Body of pancreas (tissue), 4 donors: Measurements from ENCODE around the gene WDR5. TPM values are rescaled to one million over a fixed set of nuclear protein-coding genes. Genes with fewer than 3 reads are reported as not detected.

ENCODE experiments used
- ATAC-seq: fragments of 150-250 bp; one replicate; pipeline ENCODE4 v1.9.1; 2016
- DNase-seq, 4 donors: peaks; one replicate each; pipeline ENCODE4 v3.0.0-alpha.2; 2019
- H3K27ac ChIP-seq, 4 donors: fragments of 200-600 bp; sonication (generic); 1 replicate in 3 of 4; 2 replicates in 1 of 4; pipeline versions ENCODE4 v1.5.1 to v1.6.1; 2016 to 2019; ENCODE audit warnings: mild to moderate bottlenecking in 1 of 4, mixed read lengths in 1 of 4, moderate library complexity in 1 of 4
- H3K27me3 ChIP-seq, 2 donors: fragments of 200-600 bp; sonication (generic); one replicate each; pipeline ENCODE4 v1.6.0; 2016; ENCODE audit warnings: mild to moderate bottlenecking in 1 of 2
- H3K36me3 ChIP-seq, 2 donors: fragments of 200-600 bp; sonication (generic); replicated peaks in 1 of 2; 2 replicates each; pipeline ENCODE4 v1.5.1; 2016; ENCODE audit warnings: low read depth in 2 of 2; ENCODE audit not compliant: insufficient read depth in 1 of 2
- H3K4me1 ChIP-seq: fragments of 200-600 bp; sonication (generic); one replicate; pipeline ENCODE4 v1.6.0; 2016
- H3K4me3 ChIP-seq, 2 donors: fragments of 200-600 bp; sonication (generic); 1 replicate in 1 of 2; 2 replicates in 1 of 2; pipeline ENCODE4 v1.5.1; 2016 to 2019
- H3K9me3 ChIP-seq, 3 donors: fragments of 200-600 bp; sonication (generic); 1 replicate in 2 of 3; 2 replicates in 1 of 3; pipeline ENCODE4 v1.5.1; 2016
- POLR2A ChIP-seq, 3 donors: fragments of 450-650 bp; IDR thresholded peaks; one replicate each; pipeline ENCODE4 v1.6.1; 2016; ENCODE audit warnings: antibody characterized with exemption in 3 of 3, mild to moderate bottlenecking in 2 of 3
- WGBS, 2 donors: methylation state at CpG; one replicate each; pipeline ENCODE4 v1.1.5; 2017; 5-methylcytosine and 5-hydroxymethylcytosine counted together
- intact Hi-C: fragments of 100-400 bp; cut with DNase I; formaldehyde crosslinking; loops from one replicate; pipeline ENCODE4 v1.15.1; 2023
- total RNA-seq, 2 donors: library from RNA; depleted of rRNA; stranded (reverse); fragments of >200 nt; gene quantifications; one replicate each; pipeline ENCODE4 v1.1.0, GENCODE V29; 2016
- TF ChIP-seq, protein P1 (sequence below), 7 experiments: fragments of 450-650 bp in 4 of 7; fragments of 200-600 bp in 3 of 7; sonication (generic) in 3 of 7; IDR thresholded peaks; one replicate each; pipeline ENCODE4 v1.5.1; 2016 to 2019; ENCODE audit warnings: antibody characterized with exemption in 7 of 7

WDR5 gene
- total RNA-seq, 2 donors from 2014 or later: 12.5 to 19.1 TPM

DNA sequence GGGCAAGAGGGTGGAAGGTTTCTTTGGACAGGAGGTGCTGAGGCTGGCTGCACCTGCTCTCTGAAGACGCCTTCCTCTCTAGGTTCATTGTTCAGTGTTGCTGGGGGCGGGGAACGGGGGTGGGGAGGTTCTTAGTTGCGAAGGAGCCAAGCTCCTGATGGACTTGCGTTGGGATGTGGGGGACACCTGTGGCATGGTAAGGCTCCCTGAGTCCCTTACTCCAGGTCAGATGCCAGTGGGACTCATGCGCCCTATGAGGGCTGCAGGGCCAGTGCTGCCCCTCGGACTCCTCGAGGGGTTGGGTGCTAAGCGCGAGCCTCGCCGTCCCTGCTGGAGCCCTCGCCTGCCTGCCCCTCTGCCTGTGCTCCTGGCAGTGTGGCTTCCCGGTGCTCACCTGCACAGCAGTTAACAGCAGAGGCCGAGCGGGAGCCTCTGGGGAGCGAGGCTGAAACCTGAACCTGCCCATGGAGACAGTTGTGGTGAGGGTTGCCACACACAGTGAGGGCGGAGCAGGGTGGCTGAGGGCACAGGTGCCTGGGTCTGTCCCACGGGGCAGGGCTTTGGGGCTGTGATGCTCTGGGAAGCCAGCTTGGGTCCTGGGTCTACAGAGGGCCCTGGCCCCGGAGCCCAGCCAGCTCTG is 23.0 kb downstream of the WDR5 start:
- intact Hi-C loops: no loop called here
- DNase-seq: no peak

DNA sequence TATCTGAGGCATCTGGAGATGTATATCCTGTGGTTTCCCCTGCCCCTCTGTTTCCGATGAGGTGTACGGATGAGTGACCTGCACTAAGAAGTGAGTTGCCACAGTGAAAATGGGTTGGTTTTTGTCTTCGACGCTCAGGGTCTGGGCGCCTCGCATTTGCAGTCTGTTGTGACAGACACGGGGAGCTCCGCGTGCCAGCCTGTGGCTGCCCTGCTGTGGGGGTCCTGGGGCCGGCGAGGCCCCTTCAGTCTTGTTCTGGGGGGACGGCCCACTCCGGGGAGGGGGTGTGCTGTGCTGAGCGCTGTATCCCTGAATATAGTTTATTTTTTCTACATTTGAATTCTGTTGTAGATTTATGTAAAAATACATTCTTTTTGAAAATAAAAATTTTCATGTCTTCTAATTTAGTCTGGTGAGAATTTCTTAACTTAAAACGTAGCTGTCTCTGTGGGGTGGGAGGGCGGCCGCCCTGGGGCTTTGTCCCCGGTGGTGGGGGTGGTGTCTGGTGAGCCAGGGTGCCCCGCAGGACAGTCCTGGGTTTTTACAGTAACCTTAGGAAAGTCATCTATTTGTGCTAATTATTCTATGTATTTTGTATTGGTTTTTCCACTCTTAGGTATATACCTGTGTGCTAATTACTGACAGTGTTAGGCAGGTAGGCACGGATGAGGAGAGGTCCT is 23.8 kb downstream of the WDR5 start:
- H3K9me3 ChIP-seq: no peaks in the 10 kb centered on the region
- intact Hi-C loops: no loop called here
- H3K27me3 ChIP-seq: no peaks in the 10 kb centered on the region
- peaks cover 6 to 31% of the 10 kb centered on the region in 2 donors for H3K36me3 ChIP-seq
- H3K27ac ChIP-seq: no peak overlapping the region
- TF ChIP-seq, protein P1, sequence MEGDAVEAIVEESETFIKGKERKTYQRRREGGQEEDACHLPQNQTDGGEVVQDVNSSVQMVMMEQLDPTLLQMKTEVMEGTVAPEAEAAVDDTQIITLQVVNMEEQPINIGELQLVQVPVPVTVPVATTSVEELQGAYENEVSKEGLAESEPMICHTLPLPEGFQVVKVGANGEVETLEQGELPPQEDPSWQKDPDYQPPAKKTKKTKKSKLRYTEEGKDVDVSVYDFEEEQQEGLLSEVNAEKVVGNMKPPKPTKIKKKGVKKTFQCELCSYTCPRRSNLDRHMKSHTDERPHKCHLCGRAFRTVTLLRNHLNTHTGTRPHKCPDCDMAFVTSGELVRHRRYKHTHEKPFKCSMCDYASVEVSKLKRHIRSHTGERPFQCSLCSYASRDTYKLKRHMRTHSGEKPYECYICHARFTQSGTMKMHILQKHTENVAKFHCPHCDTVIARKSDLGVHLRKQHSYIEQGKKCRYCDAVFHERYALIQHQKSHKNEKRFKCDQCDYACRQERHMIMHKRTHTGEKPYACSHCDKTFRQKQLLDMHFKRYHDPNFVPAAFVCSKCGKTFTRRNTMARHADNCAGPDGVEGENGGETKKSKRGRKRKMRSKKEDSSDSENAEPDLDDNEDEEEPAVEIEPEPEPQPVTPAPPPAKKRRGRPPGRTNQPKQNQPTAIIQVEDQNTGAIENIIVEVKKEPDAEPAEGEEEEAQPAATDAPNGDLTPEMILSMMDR (IDR thresholded peaks at IDR 0.05): no peak
- no peak for TF ChIP-seq POLR2A (IDR thresholded peaks at IDR 0.05)
- H3K4me1 ChIP-seq: no peaks in the 10 kb centered on the region
- DNase-seq (no peak), ATAC-seq (no peak)
- no peak overlapping the region for H3K4me3 ChIP-seq
- WGBS, 2 donors: 90 to 92% methylated on average over 20 of the region's 20 CpGs

More for the DNA sequence above, 23.0 kb downstream of the WDR5 start:
- ATAC-seq: no peak
- Histone ChIP-seq H3K9me3 (no peaks in the 10 kb centered on the region), H3K36me3 (peaks cover 6 to 34% of the 10 kb centered on the region in 2 donors), H3K4me1 (no peaks in the 10 kb centered on the region), H3K4me3 (no peak overlapping the region), H3K27me3 (no peaks in the 10 kb centered on the region), H3K27ac (no peak overlapping the region)
- TF ChIP-seq, protein P1 (IDR thresholded peaks at IDR 0.05): no peak
- no peak for TF ChIP-seq POLR2A (IDR thresholded peaks at IDR 0.05)
- WGBS, 2 donors: 84 to 94% methylated on average over 3 to 14 of the region's 20 CpGs

DNA sequence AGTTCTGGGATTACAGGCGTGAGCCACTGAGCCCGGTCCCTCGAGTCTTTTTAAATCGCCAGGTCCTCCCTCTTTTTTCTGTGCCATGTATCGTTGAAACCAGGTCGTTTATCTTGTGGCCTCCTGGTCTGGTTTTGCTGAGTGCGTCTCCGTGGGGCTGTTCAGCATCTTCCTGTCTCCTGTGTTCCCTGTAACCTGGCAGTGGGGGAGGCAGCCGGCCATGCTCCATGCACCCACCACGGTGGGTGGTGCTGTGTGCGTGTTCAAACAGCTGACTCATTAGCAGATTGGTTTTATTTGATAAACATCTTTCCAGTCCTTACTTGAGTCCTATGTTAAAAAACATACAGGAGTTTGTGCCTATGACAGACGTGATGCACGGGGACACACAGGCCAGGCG is 25.8 kb downstream of the WDR5 start:
- Histone ChIP-seq H3K27ac (no peak overlapping the region), H3K27me3 (no peaks in the 10 kb centered on the region), H3K36me3 (peaks cover 0 to 19% of the 10 kb centered on the region in 2 donors), H3K9me3 (no peaks in the 10 kb centered on the region), H3K4me1 (no peaks in the 10 kb centered on the region), H3K4me3 (no peak overlapping the region)
- intact Hi-C loops: no loop called here
- 90 to 93% methylated on average over 14 of the region's 14 CpGs for WGBS, 2 donors
- DNase-seq: no peak
- no peak for ATAC-seq
- TF ChIP-seq, protein P1 (IDR thresholded peaks at IDR 0.05): no peak
- TF ChIP-seq POLR2A (IDR thresholded peaks at IDR 0.05): no peak

DNA sequence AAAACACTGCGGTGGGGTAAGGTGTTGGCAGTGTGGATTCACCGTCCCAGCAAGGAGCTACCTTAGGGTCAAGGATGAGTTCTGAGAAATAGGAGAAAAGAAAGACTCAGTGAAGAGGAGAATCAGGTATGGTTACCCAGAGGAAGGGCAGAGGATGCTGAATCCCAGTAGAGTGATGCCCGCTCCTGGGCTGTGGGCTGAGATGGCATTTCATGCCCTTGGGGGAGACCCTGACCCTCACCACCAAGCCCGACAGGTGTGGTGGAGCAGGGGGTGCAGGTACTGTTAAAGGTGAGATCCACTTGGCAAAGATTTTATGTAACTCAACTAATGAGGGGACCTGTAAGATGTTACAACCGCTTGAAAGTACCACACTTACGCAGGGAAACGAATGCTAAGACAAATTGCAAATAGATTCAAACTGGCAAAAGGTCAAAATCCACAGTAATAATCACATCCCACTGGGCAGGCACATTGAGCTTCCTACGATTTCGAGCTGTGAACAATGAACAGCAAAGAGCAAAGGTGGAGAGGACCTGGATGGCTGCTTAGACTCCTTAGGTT is 26.4 kb downstream of the WDR5 start:
- no peaks in the 10 kb centered on the region for H3K4me1 ChIP-seq
- H3K27me3 ChIP-seq: no peaks in the 10 kb centered on the region
- no peaks in the 10 kb centered on the region for H3K9me3 ChIP-seq
- peaks cover 0 to 12% of the 10 kb centered on the region in 2 donors for H3K36me3 ChIP-seq
- no peak for ATAC-seq
- TF ChIP-seq, protein P1 (IDR thresholded peaks at IDR 0.05): no peak
- TF ChIP-seq POLR2A (IDR thresholded peaks at IDR 0.05): no peak
- no peak overlapping the region for H3K4me3 ChIP-seq
- no peak for DNase-seq
- intact Hi-C loops: no loop called here
- no peak overlapping the region for H3K27ac ChIP-seq
- 93 to 95% methylated on average over 9 of the region's 9 CpGs for WGBS, 2 donors
